Right cardiac atrium (tissue), 5 donors: ENCODE data around the gene NTNG2. TPM values are rescaled to one million over a fixed set of nuclear protein-coding genes. Genes with fewer than 3 reads are reported as not detected.

Experiments used
- ATAC-seq, 2 donors: fragments of 200-7000 bp; cut with Tn5 transposase; one replicate each; pipeline versions ENCODE4 v1.8.0 to v1.9.1; 2020; ENCODE audit warnings: moderate library complexity in 2 of 2, mild to moderate bottlenecking in 1 of 2
- DNase-seq, 3 donors: peaks; one replicate each; pipeline ENCODE4 v3.0.0-alpha.2; 2020
- H3K27ac ChIP-seq: one replicate; pipeline ENCODE4 v1.5.1; 2013; ENCODE audit warnings: mild to moderate bottlenecking, low read length, control low read depth, moderate library complexity
- H3K27me3 ChIP-seq: one replicate; pipeline ENCODE4 v1.6.1; 2013; ENCODE audit not compliant: control insufficient read depth, insufficient read depth
- H3K4me1 ChIP-seq: one replicate; pipeline ENCODE4 v1.6.1; 2013; ENCODE audit warnings: low read length; ENCODE audit not compliant: control insufficient read depth, insufficient read depth
- H3K4me3 ChIP-seq: one replicate; pipeline ENCODE4 v1.5.1; 2013; ENCODE audit warnings: low read length, control low read depth
- H3K9me3 ChIP-seq: one replicate; pipeline ENCODE4 v1.6.1; 2013; ENCODE audit warnings: low read length; ENCODE audit not compliant: control insufficient read depth
- WGBS: extraction: QIAGEN DNeasy Blood & Tissue Kit; methylation state at CpG from one replicate; pipeline ENCODE4 v1.1.7; 2013; 5-methylcytosine and 5-hydroxymethylcytosine counted together
- intact Hi-C, 4 donors: fragments of 100-400 bp; cut with DNase I; formaldehyde crosslinking; loops; one replicate each; pipeline versions ENCODE4 v1.11.0 to v1.14.0; 2022 to 2023
- long read RNA-seq, 4 donors: library from polyadenylated mRNA; unstranded; transcript quantifications; one replicate each; pipeline ENCODE4 v2.0.0, GENCODE V29; 2020 to 2021
- polyA plus RNA-seq: library from polyadenylated mRNA; stranded (reverse); fragments of 200-250 nt; gene quantifications from one replicate; pipeline ENCODE4 v1.2.3, GENCODE V29; 2013
- total RNA-seq, 4 donors: library from RNA; stranded (reverse); fragmentation: NEBNext Ultra II Directional; extraction: Animal tissue kit (Norgen Biotek cat#: 25700); gene quantifications; one replicate each; pipeline ENCODE4 v1.2.1, GENCODE V29; 2021
- donor health status: healthy with polysubstance abuse.
- donor health status: DM: no; HTN: yes; CAD: no.
- donor health status: DM: no; HTN: no; CAD: no.
- donor health status: DM: no; HTN: yes; CAD: no; lungs with severe emphysema.
- donor health status: DM: yes; HTN: yes; CAD: no.

Gene NTNG2
- total RNA-seq (10 to 100 TPM; 14.4 to 27.4 (median 15.2) TPM), polyA plus RNA-seq (8.6 TPM)
- long read RNA-seq, donor 1, full-length matches to known transcripts = 30 of 68 reads
- long read RNA-seq, donor 1, partial matches to known transcripts = 20 of 68 reads
- long read RNA-seq, donor 1, other reads (novel, unspliced or antisense) = 18 of 68 reads
- long read RNA-seq, donor 2, full-length matches to known transcripts = 29 of 53 reads
- long read RNA-seq, donor 2, partial matches to known transcripts = 6 of 53 reads
- long read RNA-seq, donor 2, other reads (novel, unspliced or antisense) = 18 of 53 reads
- long read RNA-seq, donor 3, partial matches to known transcripts = 0 of 7 reads
- long read RNA-seq, donor 3, other reads (novel, unspliced or antisense) = 7 of 7 reads
- long read RNA-seq, donor 4, full-length matches to known transcripts = 31 of 70 reads
- long read RNA-seq, donor 4, partial matches to known transcripts = 13 of 70 reads
- long read RNA-seq, donor 4, other reads (novel, unspliced or antisense) = 26 of 70 reads

DNA sequence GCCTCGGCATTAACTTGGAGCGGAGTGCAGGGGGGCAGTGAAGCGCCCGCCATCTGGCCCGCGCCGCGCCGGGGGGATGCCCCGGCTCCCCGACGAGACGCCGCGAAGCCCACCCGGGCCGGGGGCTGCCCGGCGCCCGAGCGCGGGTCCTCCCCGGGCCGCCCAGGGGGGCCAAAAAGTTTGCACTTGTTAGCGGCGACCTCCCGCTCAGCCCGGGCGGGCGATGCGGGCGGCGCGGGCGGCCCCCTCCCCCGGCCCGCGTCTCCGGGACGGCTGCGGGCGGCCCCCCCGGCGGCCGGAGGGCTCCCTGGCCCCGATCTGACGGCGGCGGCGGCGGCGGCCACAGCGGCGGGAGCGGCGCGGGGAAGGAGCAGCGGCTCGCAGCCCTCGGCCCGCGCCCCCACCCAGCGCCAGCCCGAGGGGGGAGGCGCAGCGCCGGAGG, at the start of gene NTNG2:
Gene NTNG2, plus strand, starts transcription at position 316 of the 442 bp plus-strand sequence. CDS start 4,774 bp downstream, outside the sequence.
- Histone ChIP-seq H3K9me3 (no peaks in the 10 kb centered on the region), H3K27me3 (no peaks in the 10 kb centered on the region), H3K4me3 (peak within 1 kb of the TSS; percentile 82), H3K27ac (no peak within 1 kb of the TSS), H3K4me1 (peaks cover 2% of the 10 kb centered on the region)
- DNase-seq (no peak), ATAC-seq (no peak)
- WGBS = under 1% methylated on average over 67 of the region's 67 CpGs
- intact Hi-C loops = no loop called here

- WGBS = 32% methylated on average over 18 of the region's 18 CpGs
Measured at GRCh38 chr9:132114102-132114707, 47.7 kb upstream of the NTNG2 start.

DNA sequence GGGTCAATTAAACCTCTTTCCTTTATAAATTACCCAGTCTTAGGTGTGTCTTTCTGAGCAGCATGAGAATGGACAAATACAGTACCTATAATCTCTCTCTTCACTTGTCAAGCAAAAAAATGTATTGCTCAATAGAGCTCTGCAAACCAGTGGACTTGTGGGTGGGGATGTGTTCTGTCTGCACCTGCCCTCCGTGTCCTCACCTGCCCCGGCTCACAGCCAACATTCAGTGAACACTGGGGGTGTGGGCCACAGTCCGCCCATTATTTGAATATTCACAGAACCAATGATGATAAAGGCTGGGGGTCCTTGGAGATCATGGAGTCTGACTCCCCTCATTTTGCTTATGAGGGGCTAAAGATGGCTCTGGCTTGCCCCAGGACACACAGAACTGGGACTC, 45.3 kb upstream of the NTNG2 start:
- intact Hi-C loops = loop anchor here in 1 of 4 donors (10.0 kb wide), 1 partner anchor 58 kb away; no protein-coding TSS in a partner anchor
- Histone ChIP-seq H3K9me3 (no peaks in the 10 kb centered on the region), H3K27me3 (peaks cover 3% of the 10 kb centered on the region), H3K4me1 (no peaks in the 10 kb centered on the region), H3K27ac (no peak overlapping the region), H3K4me3 (no peak overlapping the region)
- no peak for DNase-seq
- WGBS = 72% methylated on average over 3 of the region's 3 CpGs
- ATAC-seq = no peak

More at GRCh38 chr9:132114102-132114707, 47.7 kb upstream of the NTNG2 start:
- peaks cover 3% of the 10 kb centered on the region for H3K27me3 ChIP-seq
- DNase-seq (peak; percentile 64 to 85 (median 85)), ATAC-seq (peak; percentile 81 to 86)
- no peak overlapping the region for H3K27ac ChIP-seq
- intact Hi-C loops = loop anchor here in 1 of 4 donors (10.0 kb wide), 1 partner anchor 61 kb away; no protein-coding TSS in a partner anchor
- H3K9me3 ChIP-seq = no peaks in the 10 kb centered on the region
- no peak overlapping the region for H3K4me3 ChIP-seq
- H3K4me1 ChIP-seq = no peaks in the 10 kb centered on the region

DNA sequence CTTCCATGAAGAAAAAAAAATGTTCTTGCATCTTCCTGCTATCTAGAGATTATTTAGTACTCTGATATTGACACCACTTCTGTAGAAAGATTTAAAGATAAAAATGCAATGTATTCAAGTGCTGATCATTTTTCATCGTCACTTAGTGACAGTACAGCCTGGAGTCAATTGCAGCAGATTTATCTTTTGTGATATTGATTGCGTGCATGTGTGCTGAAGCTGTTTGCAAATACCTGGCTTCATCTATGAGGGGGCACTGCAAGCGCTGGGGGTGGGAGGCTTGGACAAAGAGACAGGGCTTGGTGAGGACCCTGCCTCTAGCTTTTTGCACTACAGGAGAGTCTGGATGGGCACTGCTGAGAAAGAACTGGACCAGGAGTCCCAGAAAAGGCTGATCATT, 44.2 kb upstream of the NTNG2 start:
- intact Hi-C loops = loop anchor here in 1 of 4 donors (10.0 kb wide), 1 partner anchor 57 kb away; no protein-coding TSS in a partner anchor
- whole genome bisulfite sequencing = 81% methylated on average over 3 of the region's 3 CpGs

GRCh38 chr9:132121021-132121420, 40.8 kb upstream of the NTNG2 start:
- ATAC-seq = no peak
- Histone ChIP-seq H3K4me3 (no peak overlapping the region), H3K9me3 (no peaks in the 10 kb centered on the region), H3K4me1 (no peaks in the 10 kb centered on the region), H3K27me3 (peaks cover 3% of the 10 kb centered on the region), H3K27ac (no peak overlapping the region)
- intact Hi-C loops = no loop called here
- WGBS = 95% methylated on average over 2 of the region's 2 CpGs
- no peak for DNase-seq

More for the DNA sequence above, 44.2 kb upstream of the NTNG2 start:
- Histone ChIP-seq H3K27me3 (peaks cover 3% of the 10 kb centered on the region), H3K27ac (no peak overlapping the region), H3K4me1 (no peaks in the 10 kb centered on the region), H3K4me3 (no peak overlapping the region), H3K9me3 (no peaks in the 10 kb centered on the region)
- DNase-seq (no peak), ATAC-seq (no peak)

DNA sequence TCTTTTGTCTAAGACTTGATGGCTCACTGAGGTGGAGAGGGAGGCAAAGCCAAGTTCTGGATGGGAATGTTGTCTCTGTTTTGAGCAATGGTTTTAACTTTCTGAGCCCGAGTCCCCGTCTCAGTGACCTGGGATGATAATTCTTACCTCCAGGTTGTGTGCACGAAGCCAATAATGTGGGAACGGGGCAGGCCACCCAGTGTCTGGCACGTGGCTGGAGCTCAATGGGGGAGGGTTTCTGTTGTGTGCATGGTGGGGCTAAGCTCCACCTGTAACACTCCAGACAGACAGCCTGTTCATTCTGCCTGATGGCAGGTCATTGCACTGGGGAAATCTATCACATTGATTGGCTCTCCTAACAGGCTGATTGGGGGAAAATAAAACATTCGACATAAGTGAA, 37.1 kb upstream of the NTNG2 start:
- DNase-seq = no peak
- intact Hi-C loops = no loop called here
- WGBS = 37% methylated on average over 6 of the region's 6 CpGs
- H3K4me1 ChIP-seq = no peaks in the 10 kb centered on the region
- no peaks in the 10 kb centered on the region for H3K27me3 ChIP-seq
- H3K4me3 ChIP-seq = no peak overlapping the region
- H3K9me3 ChIP-seq = no peaks in the 10 kb centered on the region
- no peak for ATAC-seq
- H3K27ac ChIP-seq = no peak overlapping the region

GRCh38 chr9:132125361-132125760, 36.5 kb upstream of the NTNG2 start:
- 38% methylated on average over 7 of the region's 7 CpGs for WGBS
- H3K9me3 ChIP-seq = no peaks in the 10 kb centered on the region
- H3K4me1 ChIP-seq = no peaks in the 10 kb centered on the region
- DNase-seq (no peak), ATAC-seq (no peak)
- H3K27me3 ChIP-seq = no peaks in the 10 kb centered on the region
- no peak overlapping the region for H3K4me3 ChIP-seq
- H3K27ac ChIP-seq = no peak overlapping the region
- intact Hi-C loops = no loop called here

DNA sequence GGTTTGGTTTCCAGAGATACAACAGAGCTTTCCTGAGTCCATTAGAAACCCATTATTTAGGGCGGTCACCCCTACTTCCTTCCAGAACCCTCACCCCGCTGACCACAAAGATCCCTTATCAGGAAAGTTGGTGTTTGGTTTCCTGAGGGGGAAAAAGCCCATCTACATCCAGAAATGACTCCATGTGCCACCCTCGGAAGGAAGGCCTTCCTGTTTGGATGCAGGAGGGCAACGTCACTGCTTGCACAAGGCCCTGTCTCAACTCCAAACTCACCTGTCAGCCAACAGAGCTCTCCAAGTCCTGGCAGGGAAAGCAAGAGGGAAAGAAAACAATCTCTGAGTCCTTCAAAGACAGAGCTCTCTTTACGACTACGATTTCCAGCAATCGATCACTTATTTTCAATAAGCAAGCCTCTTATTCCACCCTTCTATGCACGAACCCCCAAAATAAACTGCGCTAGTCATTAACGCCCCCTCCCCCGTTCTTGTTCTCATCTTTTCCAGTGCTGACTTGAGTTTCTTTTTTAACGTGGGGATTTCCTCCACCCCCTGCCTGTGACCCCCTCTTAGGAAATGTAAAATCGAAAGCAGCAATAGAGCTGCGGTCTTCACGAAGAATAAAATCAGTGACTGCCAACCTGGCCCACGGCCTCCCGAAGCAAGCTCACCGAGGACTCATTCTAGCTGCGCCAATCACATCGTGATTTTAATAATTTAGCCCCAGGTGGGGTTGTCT, 35.7 kb upstream of the NTNG2 start:
- Histone ChIP-seq H3K4me1 (no peaks in the 10 kb centered on the region), H3K27ac (no peak overlapping the region), H3K9me3 (no peaks in the 10 kb centered on the region), H3K27me3 (no peaks in the 10 kb centered on the region), H3K4me3 (no peak overlapping the region)
- ATAC-seq (no peak), DNase-seq (no peak)
- intact Hi-C loops = no loop called here
- WGBS = 54% methylated on average over 20 of the region's 20 CpGs

- no peak overlapping the region for H3K4me3 ChIP-seq
- H3K27me3 ChIP-seq = no peaks in the 10 kb centered on the region
- no peak overlapping the region for H3K27ac ChIP-seq
- no peaks in the 10 kb centered on the region for H3K4me1 ChIP-seq
- no peaks in the 10 kb centered on the region for H3K9me3 ChIP-seq
- intact Hi-C loops = no loop called here
- ATAC-seq (no peak), DNase-seq (no peak)
- WGBS = 63% methylated on average over 13 of the region's 13 CpGs
Measured at GRCh38 chr9:132126680-132127236, 35.1 kb upstream of the NTNG2 start.

- H3K9me3 ChIP-seq = no peaks in the 10 kb centered on the region
- WGBS = 66% methylated on average over 15 of the region's 15 CpGs
- H3K4me3 ChIP-seq = no peak overlapping the region
- ATAC-seq = no peak
- H3K4me1 ChIP-seq = no peaks in the 10 kb centered on the region
- intact Hi-C loops = no loop called here
- no peak for DNase-seq
- no peak overlapping the region for H3K27ac ChIP-seq
- no peaks in the 10 kb centered on the region for H3K27me3 ChIP-seq
Measured at GRCh38 chr9:132127888-132128534, 33.8 kb upstream of the NTNG2 start.
